Stimulated activated CD4-positive, alpha-beta T cell treated with anti-CD3 and anti-CD28 coated beads, Interleukin-15, amount 100 ng/mL, for 24 hours (primary cell): ENCODE measurements around the gene PHC3.
A peak's percentile ranks its signal among the peaks of the same experiment; 100 is the strongest.

Experiments used
- DNase-seq: peaks from one replicate; pipeline ENCODE4 v3.0.0-alpha.2; 2020

PHC3 gene

GRCh38 chr3:170075441-170076091, 106.0 kb downstream of the PHC3 start:
- DNase-seq = no peak

- DNase-seq = no peak
These were observed 117.4 kb downstream of the PHC3 start for GRCh38 chr3:170064108-170064507.

GRCh38 chr3:170063691-170064090, 117.8 kb downstream of the PHC3 start:
- no peak for DNase-seq

- no peak for DNase-seq
These were observed 118.8 kb downstream of the PHC3 start for GRCh38 chr3:170062769-170063168.

GRCh38 chr3:170062068-170062467, 119.5 kb downstream of the PHC3 start:
- DNase-seq = no peak

- no peak for DNase-seq
These were observed 122.1 kb downstream of the PHC3 start for GRCh38 chr3:170059447-170059846.

- no peak for DNase-seq
These were observed 123.4 kb downstream of the PHC3 start for GRCh38 chr3:170058127-170058526.

GRCh38 chr3:170057550-170057949, 124.0 kb downstream of the PHC3 start:
- no peak for DNase-seq

- DNase-seq = no peak
These were observed 124.7 kb downstream of the PHC3 start for GRCh38 chr3:170056710-170057454.

GRCh38 chr3:170055209-170055608, 126.3 kb downstream of the PHC3 start:
- DNase-seq = peak; percentile 44

GRCh38 chr3:170054204-170054603, 127.3 kb downstream of the PHC3 start:
- no peak for DNase-seq

GRCh38 chr3:170052398-170052797, 129.1 kb downstream of the PHC3 start:
- no peak for DNase-seq

- no peak for DNase-seq
These were observed 130.8 kb downstream of the PHC3 start for GRCh38 chr3:170050753-170051152.

- no peak for DNase-seq
These were observed 132.2 kb downstream of the PHC3 start for GRCh38 chr3:170049146-170050000.

GRCh38 chr3:170047133-170047404, 134.5 kb downstream of the PHC3 start:
- no peak for DNase-seq

- no peak for DNase-seq
These were observed 135.0 kb downstream of the PHC3 start for GRCh38 chr3:170046269-170047132.

GRCh38 chr3:170044795-170045244, 136.7 kb downstream of the PHC3 start:
- no peak for DNase-seq

GRCh38 chr3:170044271-170044670, 137.3 kb downstream of the PHC3 start:
- DNase-seq = no peak

- no peak for DNase-seq
These were observed 138.0 kb downstream of the PHC3 start for GRCh38 chr3:170043506-170043905.

- DNase-seq = no peak
These were observed 141.1 kb downstream of the PHC3 start for GRCh38 chr3:170040418-170040817.

GRCh38 chr3:170038434-170039110, 143.0 kb downstream of the PHC3 start:
- DNase-seq = peak; percentile 37
